HUDEP-2 (cell line): ENCODE data around the gene RNF144A.

Experiments used
- DNase-seq, 76 experiments: peaks; one replicate each; lab custom pipeline; 2025; ENCODE audit not compliant: unreplicated experiment in 76 of 76; lab: John Stamatoyannopoulos, UW

Gene RNF144A

DNA sequence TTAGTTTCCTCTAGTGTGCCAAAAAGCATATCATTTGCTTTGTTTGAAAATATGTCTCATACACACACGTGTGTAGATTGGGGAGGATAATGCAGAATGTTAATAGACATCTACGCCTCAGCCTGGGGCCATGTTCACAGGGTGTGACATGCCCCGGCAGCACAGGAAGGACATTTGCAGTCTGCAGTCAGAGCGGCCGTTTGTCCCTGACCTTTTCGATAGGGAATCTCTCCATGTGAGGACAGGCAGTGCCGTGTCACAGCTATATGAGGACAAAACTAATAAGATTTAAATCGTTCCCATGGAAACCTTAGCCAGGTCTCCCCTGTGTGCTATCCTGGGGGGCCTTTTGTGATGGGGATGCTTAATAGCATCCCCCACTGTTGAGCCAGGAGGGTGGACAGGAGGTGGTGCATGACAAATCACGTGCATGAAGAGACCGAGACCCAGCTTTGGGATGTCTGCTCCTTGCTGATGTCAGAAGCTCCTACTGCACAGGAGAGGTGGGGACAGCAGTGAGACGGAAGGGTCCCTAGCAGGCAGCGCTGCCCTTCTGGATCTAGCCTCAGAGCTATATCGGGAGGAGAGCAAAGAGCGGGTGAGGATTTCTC is 100.6 kb downstream of the RNF144A start:
- no peak for DNase-seq

DNA sequence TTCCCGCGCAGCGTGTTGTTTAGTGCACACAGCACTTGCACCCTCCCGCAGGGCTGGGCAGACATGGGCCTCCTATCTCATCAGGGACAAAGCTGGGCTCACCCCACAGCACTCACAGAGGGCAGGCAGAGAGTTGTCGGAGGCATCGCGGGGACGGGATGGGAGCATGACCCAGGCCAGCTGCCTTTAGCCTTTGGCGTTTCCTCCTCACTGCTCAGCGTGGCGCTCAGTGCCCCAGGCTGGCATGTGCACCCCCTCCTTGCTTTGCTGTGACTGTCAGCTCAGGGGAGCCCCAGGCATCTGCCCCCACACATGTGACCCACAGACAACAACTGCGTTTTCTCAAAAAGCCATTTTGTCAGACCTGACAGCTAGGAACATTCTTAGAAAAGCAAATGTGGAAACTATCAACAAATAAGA is 101.1 kb downstream of the RNF144A start:
- no peak for DNase-seq

DNA sequence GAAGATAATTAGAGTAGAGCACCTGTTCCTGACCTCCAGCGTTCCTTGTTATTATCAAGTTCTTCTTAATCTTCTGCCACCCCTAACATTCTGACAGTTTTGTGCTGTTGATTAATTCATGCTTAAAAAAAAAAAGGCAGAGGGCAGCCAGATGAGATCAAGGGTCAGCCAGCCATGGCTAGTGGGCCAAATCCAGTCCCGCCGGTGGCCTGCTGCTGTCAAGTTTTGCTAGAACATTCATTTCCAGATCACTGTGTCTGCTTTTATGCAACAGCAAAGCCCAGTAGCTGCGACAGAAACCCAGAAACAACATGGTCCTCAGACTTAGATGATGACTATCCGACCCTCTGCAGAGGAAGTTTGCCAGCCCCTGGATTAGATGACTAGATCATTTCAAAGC is 101.6 kb downstream of the RNF144A start:
- DNase-seq, result no peak

DNA sequence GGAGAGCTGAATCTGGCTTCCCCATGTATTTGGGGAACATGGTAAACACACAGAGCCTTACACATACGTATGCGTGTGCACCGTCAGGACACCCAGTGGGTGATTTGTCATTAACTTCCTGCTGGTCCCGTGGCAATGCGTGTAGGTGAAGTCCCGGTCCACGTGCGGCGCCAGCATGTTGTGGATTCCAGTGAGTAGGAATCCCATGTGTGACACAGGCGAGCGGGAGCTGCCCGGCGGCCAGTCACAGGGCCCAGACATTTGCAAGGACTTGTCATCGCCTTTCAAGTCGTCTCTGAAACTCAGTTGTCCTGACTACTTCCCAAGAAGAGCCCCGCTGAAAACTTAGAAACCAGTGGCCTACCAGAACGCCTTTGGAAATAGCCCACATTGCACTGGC is 102.0 kb downstream of the RNF144A start:
- no peak for DNase-seq

DNA sequence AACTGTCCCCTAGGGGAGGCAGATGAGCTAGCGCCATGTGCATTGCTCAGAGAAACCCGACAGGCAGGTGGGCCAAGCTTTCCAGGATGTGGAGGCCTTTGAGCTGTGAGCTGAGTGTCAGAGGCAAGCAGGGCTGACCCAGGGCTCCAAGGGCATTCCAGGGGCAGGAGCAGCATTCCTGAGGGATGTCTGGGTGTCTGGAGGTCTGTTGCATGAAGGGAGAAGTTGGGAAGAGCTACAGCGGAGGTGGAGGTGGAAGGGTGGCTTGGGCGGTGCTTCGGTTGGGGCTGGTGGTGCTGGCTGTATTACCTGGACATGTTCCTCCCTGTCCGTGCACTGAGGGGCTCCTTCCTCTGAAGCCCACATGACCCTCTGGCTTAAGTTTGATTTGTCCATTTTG is 102.8 kb downstream of the RNF144A start:
- DNase-seq, result no peak

DNA sequence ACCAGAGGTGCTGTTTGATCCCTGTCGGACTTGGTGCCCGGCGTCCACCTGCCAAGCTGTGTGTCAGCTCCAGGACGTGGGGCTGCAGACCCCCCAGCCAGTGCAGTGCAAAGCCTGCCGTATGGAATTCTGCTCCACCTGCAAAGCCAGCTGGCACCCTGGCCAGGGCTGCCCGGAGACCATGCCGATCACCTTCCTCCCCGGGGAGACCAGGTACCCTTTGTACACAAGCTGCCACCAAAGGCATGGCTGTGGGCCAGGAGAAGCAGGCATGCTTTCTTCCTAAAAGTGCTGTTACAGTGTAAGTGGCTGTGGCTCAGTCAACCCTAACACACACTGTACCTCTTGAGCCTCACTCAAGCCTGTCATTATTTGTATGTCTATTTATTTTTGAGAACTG is 103.3 kb downstream of the RNF144A start:
- DNase-seq, result no peak

DNA sequence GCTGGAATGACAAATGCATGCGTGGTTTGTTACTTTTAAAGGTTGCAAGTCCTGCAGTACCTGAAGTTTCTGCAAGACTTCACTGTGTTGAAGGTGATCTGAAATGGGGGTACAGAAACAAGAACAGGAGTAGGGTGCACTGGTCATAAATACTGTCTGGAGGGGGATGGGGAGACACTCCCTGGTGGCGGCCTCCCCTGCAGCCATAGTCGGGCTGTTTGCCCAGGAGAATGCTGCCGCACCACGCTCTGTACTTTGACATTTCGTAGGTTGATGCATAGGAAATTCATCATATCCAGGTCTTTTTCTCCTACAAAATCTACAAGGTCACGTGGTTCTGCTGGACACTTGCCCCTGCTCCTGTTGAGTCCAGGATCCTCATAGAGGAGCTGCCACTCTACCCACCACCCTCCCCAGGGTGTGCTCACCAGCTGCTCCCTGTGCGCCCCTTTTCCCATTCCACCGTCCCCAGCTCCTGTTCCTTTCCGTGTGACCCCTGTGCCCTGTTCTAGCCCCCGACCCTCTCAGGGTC is 103.8 kb downstream of the RNF144A start:
- DNase-seq, result no peak

DNA sequence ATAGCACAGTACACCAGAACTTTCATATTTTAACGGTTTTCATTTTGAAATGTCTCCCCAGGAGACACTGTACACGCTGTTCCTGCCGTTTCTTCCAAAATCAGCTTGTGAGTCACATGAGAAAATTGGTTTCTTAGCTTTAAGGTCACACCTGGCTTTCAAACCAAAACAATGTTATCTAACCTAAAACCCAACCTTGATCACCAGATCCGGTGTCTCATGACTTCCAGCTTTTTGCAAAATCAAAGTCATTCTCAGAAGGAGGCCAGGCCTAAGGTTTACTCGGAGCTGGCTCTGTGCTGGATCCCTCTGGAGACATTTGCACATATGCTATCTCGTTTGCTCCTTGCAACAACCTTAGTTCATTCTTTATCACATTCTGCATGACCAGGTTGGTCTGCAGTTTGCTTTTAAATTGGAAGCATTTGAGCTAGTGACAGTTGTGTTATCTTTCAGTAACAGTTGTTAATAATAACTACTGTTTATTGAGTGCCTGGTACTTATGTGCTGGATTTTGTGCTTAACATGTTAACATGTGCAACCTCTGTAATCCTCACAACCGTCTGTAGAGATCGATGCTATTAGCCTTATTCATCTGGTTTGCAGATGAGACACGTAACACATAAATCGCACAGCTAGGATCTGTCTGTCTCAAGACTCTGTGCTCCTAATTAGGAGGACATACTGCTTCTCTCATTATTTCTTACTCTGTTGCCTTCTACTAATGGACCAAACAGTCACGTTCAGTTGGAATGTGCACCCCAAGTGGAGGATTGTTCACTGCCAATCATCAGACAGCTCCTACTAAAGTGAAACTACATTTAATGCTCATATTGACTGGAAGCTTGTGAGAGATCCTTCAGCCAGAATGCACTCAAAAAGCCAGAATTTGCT is 105.5 kb downstream of the RNF144A start:
- peak in 21 of 76 experiments; percentile 5 to 70 (median 25) for DNase-seq

DNA sequence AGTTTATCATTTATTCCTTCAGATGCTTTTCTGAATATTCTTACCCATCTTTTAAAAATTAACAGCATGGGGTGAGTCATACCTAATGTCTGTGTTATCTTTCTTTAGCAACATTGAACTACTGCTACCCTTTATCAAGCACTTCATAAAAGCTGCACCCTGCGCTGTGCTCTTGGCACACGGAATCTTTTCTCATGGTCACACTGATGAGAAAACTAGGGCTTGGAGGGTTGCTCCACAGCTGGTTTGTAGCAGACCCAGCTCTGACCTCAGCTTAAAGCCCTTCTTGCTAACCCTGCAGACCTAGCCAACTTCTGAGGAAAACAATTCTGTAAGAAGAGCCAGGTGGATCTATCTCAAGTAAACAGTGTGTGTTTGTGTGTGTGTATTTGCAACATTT is 106.3 kb downstream of the RNF144A start:
- peak in 68 of 76 experiments; percentile 5 to 81 (median 44) for DNase-seq

DNA sequence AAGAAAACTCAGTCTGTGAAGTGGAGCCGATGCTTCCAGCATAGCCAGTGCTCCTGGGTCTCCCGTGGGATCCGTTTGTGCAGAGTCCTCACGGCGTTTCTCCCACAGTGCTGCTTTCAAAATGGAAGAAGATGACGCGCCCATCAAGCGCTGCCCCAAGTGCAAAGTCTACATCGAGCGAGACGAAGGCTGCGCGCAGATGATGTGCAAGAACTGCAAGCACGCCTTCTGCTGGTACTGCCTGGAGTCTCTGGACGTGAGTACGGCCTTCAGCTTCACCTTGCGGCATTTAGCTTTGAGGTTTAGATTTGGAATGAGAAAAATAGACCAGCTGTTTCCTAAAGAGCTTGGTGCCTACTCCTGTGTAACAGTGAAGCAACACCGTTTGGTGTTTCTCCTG is 107.0 kb downstream of the RNF144A start:
- DNase-seq, result no peak

DNA sequence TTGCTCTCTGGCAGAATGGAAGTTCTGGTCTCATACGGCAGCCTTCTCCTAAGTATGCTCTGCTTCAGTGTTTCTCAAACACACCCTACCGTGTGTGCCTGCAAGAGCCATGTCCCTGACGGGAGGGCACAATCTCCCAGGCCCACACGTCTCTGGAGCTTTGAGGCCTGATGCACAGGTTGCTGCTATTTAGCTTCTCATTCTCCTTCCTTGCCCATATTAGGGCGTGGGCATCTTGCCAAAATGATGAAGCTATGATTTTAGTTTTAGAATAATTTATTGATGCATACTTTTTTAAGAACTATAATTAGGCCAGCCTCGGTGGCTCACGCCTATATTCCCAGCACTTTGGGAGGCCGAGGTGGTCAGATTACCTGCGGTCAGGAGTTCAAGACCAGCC is 107.9 kb downstream of the RNF144A start:
- DNase-seq, result no peak

DNA sequence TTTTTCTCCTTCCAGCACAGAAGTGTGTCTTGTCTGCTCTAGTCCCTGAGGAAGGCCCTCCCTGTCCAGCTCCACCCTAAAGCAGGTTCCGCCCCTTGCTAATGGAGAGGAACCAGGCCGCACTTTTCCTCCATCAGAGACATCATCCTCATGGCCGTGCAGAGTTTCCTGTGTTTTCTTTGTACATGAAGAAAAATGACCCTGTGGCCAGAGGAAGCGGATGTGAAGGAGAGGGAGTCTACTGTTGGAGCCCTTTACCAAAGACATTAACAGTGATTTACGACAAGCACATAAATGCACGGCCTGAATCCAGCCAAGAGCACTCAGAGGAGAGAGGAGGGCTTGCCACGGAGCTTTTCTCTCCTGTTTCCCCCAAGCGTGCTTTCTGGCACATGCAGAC is 109.5 kb downstream of the RNF144A start:
- DNase-seq, result no peak

DNA sequence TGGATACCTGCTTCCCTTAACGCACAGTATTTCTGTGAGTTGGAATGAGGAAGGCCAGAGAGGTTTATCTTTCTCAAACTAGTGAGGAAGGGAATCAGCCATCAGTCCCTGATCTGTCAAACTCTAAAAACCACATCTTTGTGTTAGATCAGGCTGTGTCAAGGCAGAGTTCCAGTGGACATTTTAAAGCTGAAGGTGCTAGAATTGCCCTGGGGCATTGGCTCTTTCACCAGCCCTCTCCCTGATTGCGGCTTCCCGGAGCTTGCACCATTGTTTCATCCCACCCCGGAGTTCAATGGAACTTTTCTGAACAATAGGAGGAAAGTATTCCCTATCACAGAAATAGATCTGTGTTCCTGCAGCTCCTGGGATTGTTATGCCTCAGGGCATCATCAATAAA is 110.2 kb downstream of the RNF144A start:
- no peak for DNase-seq

DNA sequence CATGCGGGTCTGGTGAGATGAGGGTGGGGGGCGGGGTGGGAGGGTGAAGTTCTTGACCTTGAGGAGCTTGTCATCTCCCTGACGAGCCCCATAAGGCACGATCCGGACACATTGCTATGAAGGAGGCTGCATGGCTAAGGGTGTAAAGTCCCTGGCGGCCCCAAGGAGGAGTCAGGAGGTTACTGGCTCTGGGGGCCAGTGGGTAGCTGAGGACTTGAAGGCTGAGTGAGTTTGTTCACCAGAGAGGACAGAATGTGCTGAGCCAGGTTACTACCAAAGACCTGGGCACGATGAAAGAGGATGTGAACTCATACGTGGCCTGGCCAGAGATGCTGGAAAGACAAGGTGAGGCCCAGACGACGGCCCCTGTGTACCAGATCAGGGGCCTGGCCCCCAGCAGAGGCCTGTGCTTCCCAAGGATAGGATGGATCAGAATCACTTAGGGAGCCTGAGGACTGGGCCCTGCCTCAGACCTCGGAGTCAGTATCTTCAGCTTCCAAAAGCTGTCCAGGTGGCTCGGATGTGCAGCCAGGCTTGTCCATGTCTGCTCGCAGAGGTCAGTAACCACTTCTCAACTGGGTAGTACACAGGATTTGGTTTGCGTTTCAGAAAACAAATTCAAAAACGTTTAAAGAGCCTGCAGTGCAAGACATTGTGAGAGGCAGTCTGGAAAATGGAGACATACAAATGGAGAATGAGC is 110.9 kb downstream of the RNF144A start:
- no peak for DNase-seq

DNA sequence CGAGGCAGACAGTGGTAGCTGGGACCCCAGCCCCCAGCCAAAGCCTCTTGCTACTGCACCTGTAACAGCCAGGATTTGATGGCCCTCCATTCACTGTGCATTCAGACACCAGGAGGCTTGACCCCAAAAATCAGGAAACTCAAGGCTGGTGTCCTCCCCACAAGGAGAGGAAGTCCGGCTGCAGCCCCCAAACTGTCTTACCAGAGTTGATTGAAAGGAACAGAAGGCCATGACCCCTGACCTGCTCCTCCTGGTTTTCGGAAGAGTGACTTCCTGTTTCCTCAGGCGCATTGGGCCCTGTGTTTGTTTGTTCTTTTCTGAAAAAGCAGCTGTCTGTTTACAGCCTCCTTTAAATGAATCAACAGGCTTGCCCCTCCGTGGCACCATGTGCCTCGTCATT is 111.6 kb downstream of the RNF144A start:
- no peak for DNase-seq

DNA sequence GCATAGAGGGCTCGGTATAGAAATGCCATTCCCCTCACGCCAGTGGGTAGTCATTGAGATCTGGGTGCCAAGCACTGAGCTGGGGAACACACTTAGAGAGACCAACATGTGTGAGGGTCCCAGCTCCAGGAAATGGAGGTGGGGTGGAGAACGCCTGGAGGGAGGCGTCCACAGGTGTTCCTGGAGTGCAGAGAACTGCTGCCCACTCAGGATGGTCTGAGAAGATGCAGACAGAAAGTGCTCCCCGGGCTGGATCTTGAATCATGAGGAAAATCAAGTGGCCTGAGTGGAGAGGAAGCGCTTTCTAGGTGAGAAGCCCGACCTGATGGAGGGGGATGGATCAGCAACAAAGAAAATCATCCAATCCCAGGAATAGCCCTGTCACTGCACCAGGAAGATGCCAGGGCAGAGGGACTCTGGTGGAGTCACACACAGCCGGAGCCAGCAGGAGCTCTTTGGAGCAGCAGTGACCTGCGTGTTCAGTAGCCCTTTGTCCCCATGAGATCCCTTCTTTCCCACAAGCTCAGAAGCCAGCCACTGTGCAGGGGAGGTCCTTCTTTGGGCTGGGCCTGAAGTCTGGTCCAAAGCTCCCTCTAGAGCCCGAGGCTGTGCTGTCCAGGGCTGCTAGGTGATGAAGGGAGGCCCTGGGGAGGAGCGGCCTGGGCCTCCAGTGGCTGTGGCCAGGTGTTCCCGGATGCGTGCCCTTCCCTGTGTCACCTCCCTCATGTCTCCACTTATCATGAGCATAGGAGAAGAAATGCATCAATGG is 112.3 kb downstream of the RNF144A start:
- no peak for DNase-seq

DNA sequence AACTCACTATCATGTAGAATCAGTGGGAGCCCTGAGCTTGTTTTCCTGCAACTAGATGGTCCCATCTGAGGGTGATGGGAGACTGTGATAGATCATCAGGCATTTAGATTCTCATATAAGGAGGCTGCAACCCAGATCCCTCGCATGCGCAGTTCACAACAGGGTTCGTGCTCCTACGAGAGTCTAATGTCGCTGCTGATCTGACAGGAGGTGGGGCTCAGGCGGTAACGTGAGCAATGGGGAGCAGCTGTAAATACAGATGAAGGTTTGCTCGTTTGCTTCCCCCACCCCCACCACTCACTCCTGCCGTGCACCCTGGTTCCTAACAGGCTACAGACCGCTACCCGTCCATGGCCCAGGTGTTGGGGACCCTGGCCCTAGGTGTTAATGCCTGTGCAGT is 113.6 kb downstream of the RNF144A start:
- DNase-seq, result no peak

DNA sequence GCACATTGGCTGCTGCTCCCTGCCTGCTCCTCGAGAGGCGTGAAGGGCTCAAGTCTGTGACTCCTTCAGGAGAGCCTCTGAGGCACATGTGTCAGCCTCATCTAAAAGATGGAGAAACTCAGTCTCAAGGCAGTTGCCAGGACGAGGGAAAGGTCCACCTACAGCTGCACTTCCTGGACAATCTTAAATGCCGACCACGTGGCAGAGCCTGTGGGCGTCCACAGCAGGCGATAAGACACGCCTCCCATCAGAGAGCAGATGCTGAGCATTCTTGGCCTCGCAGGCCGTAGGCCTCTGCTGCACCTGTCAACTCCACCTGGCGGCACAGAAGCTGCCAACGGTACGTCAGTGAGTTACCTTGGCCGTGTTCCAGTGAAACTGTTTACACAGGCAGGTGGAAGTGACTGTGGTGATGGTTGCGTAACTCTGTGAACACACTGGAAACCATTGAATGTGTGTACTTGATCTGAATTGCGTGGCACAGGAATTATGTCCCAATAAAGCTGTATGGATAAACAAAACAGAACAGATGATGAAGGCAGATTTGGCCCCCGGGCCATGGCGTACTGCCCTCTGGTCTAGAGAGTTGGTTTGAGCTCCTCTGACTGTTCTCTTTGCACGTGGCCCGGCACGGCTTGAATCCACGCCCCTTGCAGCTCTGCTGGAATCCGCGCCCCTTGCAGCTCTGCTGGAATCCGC is 114.5 kb downstream of the RNF144A start:
- DNase-seq, result no peak

DNA sequence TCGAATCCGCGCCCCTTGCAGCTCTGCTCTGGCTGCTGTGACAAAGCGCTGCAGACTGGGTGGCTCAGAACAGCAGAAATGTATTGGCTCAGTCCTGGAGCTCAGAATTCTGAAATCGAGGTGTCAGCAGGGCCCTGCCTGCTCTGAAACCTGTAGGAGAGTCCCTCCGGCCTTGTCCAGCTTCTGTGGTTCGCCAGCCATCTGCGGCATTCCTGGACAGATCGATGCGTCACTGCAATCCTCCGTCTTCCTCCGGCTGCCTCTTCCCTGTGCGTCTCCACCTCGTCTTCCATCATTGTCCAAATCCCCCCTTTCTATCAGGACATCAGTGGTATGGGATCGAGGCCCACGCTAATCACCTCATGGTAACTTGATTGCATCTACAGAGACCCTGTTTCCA is 115.2 kb downstream of the RNF144A start:
- no peak for DNase-seq
